Renal pelvis (tissue), 4 donors: ENCODE data around the gene TMEM184C. TPM values are rescaled to one million over a fixed set of nuclear protein-coding genes. Genes with fewer than 3 reads are reported as not detected.

Experiments used
- DNase-seq: peaks from one replicate; pipeline ENCODE4 v3.0.0-alpha.2; 2013
- polyA plus RNA-seq, 3 donors: library from polyadenylated mRNA; unstranded; fragments of 120-200 nt; gene quantifications; one replicate each; pipeline ENCODE4 v1.2.1, GENCODE V29; 2013; ENCODE audit not compliant: insufficient read length in 3 of 3

The TMEM184C gene
- polyA plus RNA-seq, 3 donors, result 44.7 to 58.7 (median 51.4) TPM

DNA sequence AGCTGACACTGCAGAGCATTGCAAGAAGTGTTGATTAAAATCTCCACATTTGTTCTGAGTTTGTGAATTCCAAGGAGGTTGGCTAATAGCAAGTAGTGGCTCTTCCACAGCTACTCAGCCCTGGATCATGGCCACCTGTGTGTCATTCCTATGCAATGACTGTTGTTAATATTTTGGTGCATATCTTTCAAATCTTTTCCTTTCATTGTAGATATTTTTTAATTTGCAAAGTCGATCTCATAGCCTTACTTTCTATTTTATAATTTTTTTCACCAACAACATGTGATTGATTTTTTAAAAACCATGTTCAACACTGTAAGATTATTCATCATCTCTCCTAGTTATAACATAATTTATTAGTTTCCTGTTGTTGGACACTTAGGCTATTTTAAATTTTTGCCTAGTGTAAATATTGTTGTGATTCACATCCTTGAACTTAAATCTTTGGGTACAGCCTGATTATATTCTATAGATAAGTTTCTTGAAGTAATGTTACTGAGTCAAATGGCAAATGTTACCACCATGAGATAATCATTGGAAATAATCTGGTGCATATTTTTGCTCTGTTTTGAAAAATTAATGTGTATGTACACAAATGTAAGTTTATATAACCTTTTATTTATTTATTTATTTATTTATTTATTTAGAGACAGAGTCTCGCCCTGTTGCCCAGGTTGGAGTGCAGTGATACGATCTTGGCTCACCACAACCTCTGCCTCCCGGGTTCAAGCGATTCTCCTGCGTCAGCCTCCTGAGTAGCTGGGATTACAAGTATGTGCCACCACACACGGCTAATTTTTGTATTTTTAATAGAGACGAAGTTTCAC, 97.6 kb downstream of the TMEM184C start:
- DNase-seq, result no peak

GRCh38 chr4:147717878-147718277, 100.7 kb downstream of the TMEM184C start:
- no peak for DNase-seq

Other genes starting within 250 kb of the TMEM184C start
- gene EDNRA, start 136.3 kb upstream of the TMEM184C start, polyA plus RNA-seq, result 10 to 100 TPM; 76.5 to 80.1 (median 77.5) TPM
- 10 to 100 TPM; 22.3 to 28.2 (median 26.8) TPM for gene PRMT9, start 66.8 kb downstream of the TMEM184C start, polyA plus RNA-seq
- gene ARHGAP10, start 114.7 kb downstream of the TMEM184C start, polyA plus RNA-seq, result 10 to 100 TPM; 19.1 to 20.2 (median 20.1) TPM